NCI-H1105 treated with DMSO at 0.1 percent for 48 hours (cell line): ENCODE data around the gene MED28.

ENCODE experiments used
- DNase-seq: peaks from one replicate; lab custom pipeline; 2025; lab: John Stamatoyannopoulos, UW

The MED28 gene

GRCh38 chr4:17667253-17667652, 52.8 kb downstream of the MED28 start:
- no peak for DNase-seq

GRCh38 chr4:17667653-17668201, 53.3 kb downstream of the MED28 start:
- DNase-seq = no peak

- DNase-seq = no peak
These were observed 56.0 kb downstream of the MED28 start for GRCh38 chr4:17670423-17670822.

GRCh38 chr4:17680559-17681280, 66.3 kb downstream of the MED28 start:
- DNase-seq = no peak

GRCh38 chr4:17681281-17682221, 67.1 kb downstream of the MED28 start:
- no peak for DNase-seq

- DNase-seq = no peak
These were observed 67.8 kb downstream of the MED28 start for GRCh38 chr4:17682222-17682566.
